ENCODE results near the gene ZNF524.

The ZNF524 gene

GRCh38 chr19:55652311-55653128, 52.4 kb downstream of the ZNF524 start:
- no peak for TF ChIP-seq SIN3A (IDR thresholded peaks at IDR 0.05; ENCODE audit: borderline replicate concordance, insufficient read depth, low read length)
